Breast epithelium (tissue), 3 donors: Measurements from ENCODE around the gene PKIB.

Experiments used
- CTCF ChIP-seq, 3 donors: fragments of 450-650 bp; IDR thresholded peaks; one replicate each; pipeline ENCODE4 v1.5.1; 2016 to 2017; ENCODE audit warnings: antibody characterized with exemption in 3 of 3, mild to moderate bottlenecking in 3 of 3, moderate library complexity in 3 of 3
- POLR2AphosphoS5 ChIP-seq, 3 donors: sonication (generic); formaldehyde crosslinking; IDR thresholded peaks; one replicate each; pipeline ENCODE4 v1.6.1; 2017; ENCODE audit warnings: antibody characterized with exemption in 3 of 3

GRCh38 chr6:122615409-122615808 is 5.2 kb downstream of the PKIB start:
- TF ChIP-seq CTCF (IDR thresholded peaks at IDR 0.05) (no peak), POLR2AphosphoS5 (IDR thresholded peaks at IDR 0.05) (no peak)
